HCT116 (cell line): Measurements from ENCODE around the gene U2AF1L4. TPM values are rescaled to one million over a fixed set of nuclear protein-coding genes. Genes with fewer than 3 reads are reported as not detected.

Experiments
- ATAC-seq: fragments of 200-7000 bp; cut with Tn5 transposase; 2 replicates; pipeline ENCODE4 v1.9.1; 2020; ENCODE audit warnings: mild to moderate bottlenecking, moderate library complexity
- BruUV-seq: library from RNA; stranded (reverse); fragments of 400-500 nt; replicated peaks from 2 replicates; lab custom pipeline; 2021; lab: Mats Ljungman, UMichigan
- CTCF ChIA-PET: fragments of 300-600 bp; sonication (Branson Sonifier 250); formaldehyde crosslinking; loops from one replicate; lab custom pipeline; 2021; ENCODE audit warnings: antibody characterized with exemption; lab: Charles Lee
- POLR2A ChIA-PET: fragments of 300-600, 350-600 bp; sonication (Branson Sonifier 250); formaldehyde crosslinking; loops from one replicate; lab custom pipeline; 2021; ENCODE audit warnings: antibody characterized with exemption; lab: Charles Lee
- RAD21 ChIA-PET, 2 experiments: fragments of 300-600 bp; sonication (Branson Sonifier 250); formaldehyde crosslinking; loops; one replicate each; lab custom pipeline; 2023; ENCODE audit warnings: low total read pairs in 2 of 2; ENCODE audit not compliant: uncharacterized antibody in 2 of 2, unreplicated experiment in 2 of 2, low non-redundant PET in 1 of 2; lab: Charles Lee
- DNase-seq: peaks from one replicate; pipeline ENCODE4 v3.0.0-alpha.2; 2010; ENCODE audit warnings: low read depth, low spot score
- H2AFZ ChIP-seq: fragments of 200-600 bp; shearing (Covaris generic), sonication (generic); 2 replicates; pipeline ENCODE4 v1.6.1; 2017; ENCODE audit warnings: low read depth, mixed run types, mixed read lengths, antibody characterized with exemption, low read length; ENCODE audit not compliant: poor library complexity, severe bottlenecking
- H3K27ac ChIP-seq: 2 replicates; pipeline ENCODE4 v1.5.1; 2012; ENCODE audit warnings: low read depth, low read length
- H3K27me3 ChIP-seq: fragments of 200-600 bp; sonication (generic); 2 replicates; pipeline ENCODE4 v1.6.1; 2016; ENCODE audit warnings: mixed run types, low read length, mixed read lengths; ENCODE audit not compliant: insufficient read depth
- H3K36me3 ChIP-seq, 2 experiments: fragments of 200-500 bp in 1 of 2; fragments of 200-600 bp in 1 of 2; sonication (Bioruptor generic) in 1 of 2; sonication (generic) in 1 of 2; 2 replicates each; pipeline versions ENCODE4 v1.5.1 to v1.6.1; 2014 to 2016; ENCODE audit warnings: low read length in 2 of 2, inconsistent platforms in 1 of 2, mixed read lengths in 1 of 2, mixed run types in 1 of 2; ENCODE audit not compliant: insufficient read depth in 2 of 2, control insufficient read depth in 1 of 2
- H3K4me1 ChIP-seq, 2 experiments: fragments of 200-600 bp in 1 of 2; sonication (generic) in 1 of 2; 2 replicates each; pipeline versions ENCODE4 v1.5.1 to v1.6.1; 2012 to 2017; ENCODE audit warnings: low read length in 2 of 2, inconsistent platforms in 1 of 2, mild to moderate bottlenecking in 1 of 2, mixed read lengths in 1 of 2, mixed run types in 1 of 2, moderate library complexity in 1 of 2; ENCODE audit not compliant: insufficient read depth in 2 of 2, control insufficient read depth in 1 of 2
- H3K4me2 ChIP-seq: fragments of 200-600 bp; sonication (generic); 2 replicates; pipeline ENCODE4 v1.6.1; 2017; ENCODE audit warnings: mixed run types, low read length, mixed read lengths
- H3K4me3 ChIP-seq, 2 experiments: fragments of 200-600 bp in 1 of 2; sonication (generic) in 1 of 2; replicated peaks in 1 of 2; 2 replicates each; pipeline ENCODE4 v1.5.1; 2011 to 2016; ENCODE audit warnings: low read length in 2 of 2, control low read depth in 1 of 2, low read depth in 1 of 2, mild to moderate bottlenecking in 1 of 2, mixed read lengths in 1 of 2, mixed run types in 1 of 2
- H3K79me2 ChIP-seq: fragments of 200-600 bp; sonication (generic); 2 replicates; pipeline ENCODE4 v1.6.1; 2017; ENCODE audit warnings: mild to moderate bottlenecking, mixed run types, low read length, moderate library complexity, mixed read lengths; ENCODE audit not compliant: insufficient read depth
- H3K9ac ChIP-seq: fragments of 200-600 bp; sonication (generic); 2 replicates; pipeline ENCODE4 v1.6.1; 2016; ENCODE audit warnings: low read length, mixed read lengths
- H3K9me2 ChIP-seq: fragments of 200-600 bp; sonication (generic), shearing (Covaris generic); 2 replicates; pipeline ENCODE4 v1.6.1; 2017; ENCODE audit warnings: mixed run types, mild to moderate bottlenecking, moderate library complexity; ENCODE audit not compliant: insufficient read depth
- H3K9me3 ChIP-seq, 2 experiments: fragments of 200-500 bp in 1 of 2; fragments of 200-600 bp in 1 of 2; sonication (Bioruptor generic) in 1 of 2; sonication (generic) in 1 of 2; 2 replicates each; pipeline ENCODE4 v1.6.1; 2014 to 2017; ENCODE audit warnings: low read length in 2 of 2, mixed read lengths in 2 of 2, inconsistent platforms in 1 of 2, low read depth in 1 of 2, mild to moderate bottlenecking in 1 of 2, mixed run types in 1 of 2, moderate library complexity in 1 of 2; ENCODE audit not compliant: control insufficient read depth in 1 of 2, insufficient read depth in 1 of 2
- H4K20me1 ChIP-seq: fragments of 200-600 bp; sonication (generic), shearing (Covaris generic); 2 replicates; pipeline ENCODE4 v1.6.1; 2017; ENCODE audit warnings: mixed run types, mild to moderate bottlenecking, moderate library complexity; ENCODE audit not compliant: insufficient read depth
- CTCF ChIP-seq, 3 experiments: fragments of 200-600 bp in 1 of 3; sonication (generic) in 1 of 3; IDR thresholded peaks in 2 of 3; conservative IDR thresholded peaks in 1 of 3; 2 replicates each; pipeline ENCODE4 v1.5.1; 2012 to 2017; ENCODE audit warnings: low read depth in 2 of 3, low read length in 2 of 3, antibody characterized with exemption in 1 of 3, borderline replicate concordance in 1 of 3, control low read depth in 1 of 3, mild to moderate bottlenecking in 1 of 3, mixed read lengths in 1 of 3, mixed run types in 1 of 3, moderate library complexity in 1 of 3; ENCODE audit not compliant: insufficient read depth in 1 of 3
- ELF1 ChIP-seq: IDR thresholded peaks from 2 replicates; pipeline ENCODE4 v1.6.1; 2012; ENCODE audit warnings: low read depth, borderline replicate concordance
- FOSL1 ChIP-seq: IDR thresholded peaks from 2 replicates; pipeline ENCODE4 v1.6.1; 2012; ENCODE audit warnings: low read depth
- JUND ChIP-seq: IDR thresholded peaks from 2 replicates; pipeline ENCODE4 v1.6.1; 2012
- MAX ChIP-seq: IDR thresholded peaks from 2 replicates; pipeline ENCODE4 v1.6.1; 2012
- POLR2A ChIP-seq: IDR thresholded peaks from 2 replicates; pipeline ENCODE4 v1.7.0; 2011; ENCODE audit warnings: borderline replicate concordance; ENCODE audit not compliant: insufficient read depth, insufficient read length; ENCODE audit errors: extremely low read depth
- RAD21 ChIP-seq: IDR thresholded peaks from 2 replicates; pipeline ENCODE4 v1.6.1; 2012; ENCODE audit warnings: low read depth, mild to moderate bottlenecking
- REST ChIP-seq: IDR thresholded peaks from 2 replicates; pipeline ENCODE4 v1.6.1; 2012; ENCODE audit warnings: low read depth
- SIN3A ChIP-seq: IDR thresholded peaks from 2 replicates; pipeline ENCODE4 v1.6.1; 2012; ENCODE audit warnings: low read depth
- SP1 ChIP-seq: IDR thresholded peaks from 2 replicates; pipeline ENCODE4 v1.6.1; 2012; ENCODE audit warnings: low read depth
- SRF ChIP-seq: IDR thresholded peaks from 2 replicates; pipeline ENCODE4 v1.6.1; 2012; ENCODE audit warnings: low read depth
- TCF7L2 ChIP-seq: IDR thresholded peaks from 2 replicates; pipeline ENCODE4 v1.7.0; 2011; ENCODE audit warnings: borderline replicate concordance, inconsistent platforms; ENCODE audit not compliant: insufficient read depth, insufficient read length; ENCODE audit errors: extremely low read depth
- ZFX ChIP-seq: fragments of 450-650 bp; IDR thresholded peaks from 2 replicates; pipeline ENCODE4 v1.6.1; 2017
- ZNF274 ChIP-seq: fragments of 200-500 bp; sonication (Bioruptor generic); IDR thresholded peaks from 2 replicates; pipeline ENCODE4 v1.6.1; 2014; ENCODE audit warnings: mild to moderate bottlenecking, low read depth, low read length, inconsistent platforms
- intact Hi-C: fragments of 100-400 bp; cut with micrococcal nuclease; formaldehyde crosslinking; loops from 2 replicates; pipeline ENCODE4 v1.10.0; 2022
- total RNA-seq: library from RNA; stranded (reverse); gene quantifications from one replicate; pipeline ENCODE4 v1.2.1, GENCODE V29; 2021; ENCODE audit not compliant: unreplicated experiment
- TF ChIP-seq, protein P1 (sequence below): IDR thresholded peaks from 2 replicates; pipeline ENCODE4 v1.6.1; 2011; ENCODE audit warnings: mild to moderate bottlenecking, low read length, moderate library complexity; ENCODE audit not compliant: insufficient replicate concordance; ENCODE audit errors: extremely low read depth

The U2AF1L4 gene
- total RNA-seq, 1 experiment from 2014 or later: 15.6 TPM

GRCh38 chr19:35708391-35708790 lies 36.8 kb downstream of the U2AF1L4 start:
- H2AFZ ChIP-seq: no peak overlapping the region
- H3K36me3 ChIP-seq: no peaks in the 10 kb centered on the region
- ChIA-PET CTCF (no interaction called here), POLR2A (no interaction called here), RAD21 (no interaction called here)
- no peaks in the 10 kb centered on the region for H3K9me2 ChIP-seq
- TF ChIP-seq SRF (no peak), ZFX (no peak), TCF7L2 (no peak), JUND (no peak), ZNF274 (no peak), RAD21 (no peak), FOSL1 (no peak), SP1 (no peak), CTCF (IDR thresholded peaks at IDR 0.05 in 2 of 3, conservative IDR thresholded peaks at IDR 0.05 in 1 of 3; ENCODE audit: borderline replicate concordance in 1 of 3, insufficient read depth in 1 of 3, low read depth in 2 of 3, low read length in 2 of 3) (no peak), REST (no peak), POLR2A (no peak), ELF1 (no peak), MAX (no peak), SIN3A (no peak)
- TF ChIP-seq, protein P1, sequence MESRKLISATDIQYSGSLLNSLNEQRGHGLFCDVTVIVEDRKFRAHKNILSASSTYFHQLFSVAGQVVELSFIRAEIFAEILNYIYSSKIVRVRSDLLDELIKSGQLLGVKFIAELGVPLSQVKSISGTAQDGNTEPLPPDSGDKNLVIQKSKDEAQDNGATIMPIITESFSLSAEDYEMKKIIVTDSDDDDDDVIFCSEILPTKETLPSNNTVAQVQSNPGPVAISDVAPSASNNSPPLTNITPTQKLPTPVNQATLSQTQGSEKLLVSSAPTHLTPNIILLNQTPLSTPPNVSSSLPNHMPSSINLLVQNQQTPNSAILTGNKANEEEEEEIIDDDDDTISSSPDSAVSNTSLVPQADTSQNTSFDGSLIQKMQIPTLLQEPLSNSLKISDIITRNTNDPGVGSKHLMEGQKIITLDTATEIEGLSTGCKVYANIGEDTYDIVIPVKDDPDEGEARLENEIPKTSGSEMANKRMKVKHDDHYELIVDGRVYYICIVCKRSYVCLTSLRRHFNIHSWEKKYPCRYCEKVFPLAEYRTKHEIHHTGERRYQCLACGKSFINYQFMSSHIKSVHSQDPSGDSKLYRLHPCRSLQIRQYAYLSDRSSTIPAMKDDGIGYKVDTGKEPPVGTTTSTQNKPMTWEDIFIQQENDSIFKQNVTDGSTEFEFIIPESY: no peak
- no peak overlapping the region for H3K9ac ChIP-seq
- no peak overlapping the region for H3K4me3 ChIP-seq
- H3K4me2 ChIP-seq: no peak overlapping the region
- H3K79me2 ChIP-seq: no peaks in the 10 kb centered on the region
- H3K9me3 ChIP-seq: no peaks in the 10 kb centered on the region
- intact Hi-C loops: no loop called here
- DNase-seq: no peak
- H4K20me1 ChIP-seq: no peaks in the 10 kb centered on the region
- H3K27me3 ChIP-seq: no peaks in the 10 kb centered on the region
- H3K4me1 ChIP-seq: peaks cover 0 to 10% of the 10 kb centered on the region in 2 experiments; a peak in 1 of 4 replicates
- H3K27ac ChIP-seq: no peak overlapping the region
- ATAC-seq: no peak
- BruUV-seq: no TSS peak
